ENCODE results near the gene TRPC4AP.

Gene TRPC4AP

GRCh38 chr20:34978092-34978744 lies 114.4 kb downstream of the TRPC4AP start:
- no peak for TF ChIP-seq CTCF (conservative IDR thresholded peaks at IDR 0.05; ENCODE audit: control insufficient read depth, insufficient read depth, low read depth, low read length)
- no peak overlapping the region for H3K4me3 ChIP-seq (ENCODE audit: control insufficient read depth, low read depth, low read length)
- no peak for DNase-seq (ENCODE audit: low read depth)

- no peak for DNase-seq (ENCODE audit: low read depth)
- no peak overlapping the region for H3K4me3 ChIP-seq (ENCODE audit: control insufficient read depth, low read depth, low read length)
- no peak for TF ChIP-seq CTCF (conservative IDR thresholded peaks at IDR 0.05; ENCODE audit: control insufficient read depth, insufficient read depth, low read depth, low read length)
These were observed 115.1 kb downstream of the TRPC4AP start for GRCh38 chr20:34977365-34978091.

- DNase-seq (ENCODE audit: low read depth), result no peak
- no peak overlapping the region for H3K4me3 ChIP-seq (ENCODE audit: control insufficient read depth, low read depth, low read length)
- no peak for TF ChIP-seq CTCF (conservative IDR thresholded peaks at IDR 0.05; ENCODE audit: control insufficient read depth, insufficient read depth, low read depth, low read length)
These were observed 116.3 kb downstream of the TRPC4AP start for GRCh38 chr20:34976286-34976685.

GRCh38 chr20:34974246-34974645 lies 118.4 kb downstream of the TRPC4AP start:
- no peak for TF ChIP-seq CTCF (conservative IDR thresholded peaks at IDR 0.05; ENCODE audit: control insufficient read depth, insufficient read depth, low read depth, low read length)
- H3K4me3 ChIP-seq (ENCODE audit: control insufficient read depth, low read depth, low read length), result no peak overlapping the region
- DNase-seq (ENCODE audit: low read depth), result no peak

- H3K4me3 ChIP-seq (ENCODE audit: control insufficient read depth, low read depth, low read length), result no peak overlapping the region
- no peak for TF ChIP-seq CTCF (conservative IDR thresholded peaks at IDR 0.05; ENCODE audit: control insufficient read depth, insufficient read depth, low read depth, low read length)
- no peak for DNase-seq (ENCODE audit: low read depth)
These were observed 120.9 kb downstream of the TRPC4AP start for GRCh38 chr20:34971561-34972235.

- TF ChIP-seq CTCF (conservative IDR thresholded peaks at IDR 0.05; ENCODE audit: control insufficient read depth, insufficient read depth, low read depth, low read length), result no peak
- no peak for DNase-seq (ENCODE audit: low read depth)
- H3K4me3 ChIP-seq (ENCODE audit: control insufficient read depth, low read depth, low read length), result no peak overlapping the region
These were observed 121.6 kb downstream of the TRPC4AP start for GRCh38 chr20:34970846-34971560.
